SU-DHL-6 (cell line): ENCODE measurements around the gene SLC22A14.

Source experiments
- H2AFZ ChIP-seq: fragments of 200-600 bp; sonication (generic); 2 replicates; pipeline ENCODE4 v1.6.1; 2014; ENCODE audit warnings: low read depth, mild to moderate bottlenecking, moderate library complexity, mixed read lengths, antibody characterized with exemption, low read length; ENCODE audit not compliant: severe bottlenecking
- H3F3A ChIP-seq: fragments of 200-600 bp; shearing (Covaris generic); 2 replicates; pipeline ENCODE4 v1.6.0; 2016; ENCODE audit warnings: antibody characterized with exemption, mild to moderate bottlenecking; ENCODE audit not compliant: insufficient read depth
- H3K27ac ChIP-seq: fragments of 200-600 bp; sonication (generic); 2 replicates; pipeline ENCODE4 v1.5.1; 2016; ENCODE audit warnings: low read depth, mild to moderate bottlenecking, low read length, moderate library complexity, mixed read lengths
- H3K27me3 ChIP-seq: fragments of 200-600 bp; sonication (generic), shearing (Covaris generic); 2 replicates; pipeline ENCODE4 v1.6.0; 2014; ENCODE audit warnings: mild to moderate bottlenecking, low read length
- H3K36me3 ChIP-seq: fragments of 200-600 bp; sonication (generic); 2 replicates; pipeline ENCODE4 v1.6.1; 2014; ENCODE audit warnings: mild to moderate bottlenecking, low read length, mixed read lengths
- H3K4me2 ChIP-seq: fragments of 300-600, 200-600 bp; shearing (Covaris generic), sonication (generic); 2 replicates; pipeline ENCODE4 v1.6.0; 2014; ENCODE audit warnings: low read length, low read depth, mild to moderate bottlenecking; ENCODE audit not compliant: poor library complexity, severe bottlenecking
- H3K4me3 ChIP-seq: fragments of 200-600 bp; sonication (generic); 2 replicates; pipeline ENCODE4 v1.5.1; 2014; ENCODE audit warnings: antibody characterized with exemption, low read length, mild to moderate bottlenecking, mixed read lengths; ENCODE audit not compliant: insufficient read depth, poor library complexity, severe bottlenecking
- H3K79me2 ChIP-seq: fragments of 200-600 bp; sonication (generic); 2 replicates; pipeline ENCODE4 v1.6.1; 2014; ENCODE audit warnings: mild to moderate bottlenecking, low read length, moderate library complexity; ENCODE audit not compliant: insufficient read depth
- H3K9ac ChIP-seq: fragments of 200-600 bp; sonication (generic); 2 replicates; pipeline ENCODE4 v1.7.0; 2014; ENCODE audit warnings: mild to moderate bottlenecking, low read length
- H3K9me2 ChIP-seq: fragments of 200-600 bp; sonication (generic); replicated peaks from 2 replicates; pipeline ENCODE4 v1.6.1; 2014; ENCODE audit warnings: low read length; ENCODE audit not compliant: insufficient read depth
- H3K9me3 ChIP-seq: fragments of 200-600 bp; sonication (generic); 2 replicates; pipeline ENCODE4 v1.6.1; 2014; ENCODE audit warnings: low read length, mixed read lengths; ENCODE audit not compliant: insufficient read depth
- H4K20me1 ChIP-seq: fragments of 200-600 bp; sonication (generic); 2 replicates; pipeline ENCODE4 v1.6.1; 2014; ENCODE audit warnings: low read depth, mild to moderate bottlenecking, antibody characterized with exemption, low read length, moderate library complexity, mixed read lengths
- EZH2phosphoT487 ChIP-seq: fragments of 200-600 bp; sonication (generic), shearing (Covaris generic); conservative IDR thresholded peaks from 2 replicates; pipeline ENCODE4 v1.6.1; 2018; ENCODE audit warnings: mild to moderate bottlenecking, antibody characterized with exemption, low read length, moderate library complexity, mixed read lengths
- TF ChIP-seq, protein P1 (sequence below): fragments of 200-600 bp; sonication (generic); IDR thresholded peaks from one replicate; pipeline ENCODE4 v1.5.1; 2017; ENCODE audit warnings: antibody characterized with exemption, mild to moderate bottlenecking, low read length, moderate library complexity; ENCODE audit not compliant: insufficient read depth, poor library complexity, severe bottlenecking

The SLC22A14 gene

DNA sequence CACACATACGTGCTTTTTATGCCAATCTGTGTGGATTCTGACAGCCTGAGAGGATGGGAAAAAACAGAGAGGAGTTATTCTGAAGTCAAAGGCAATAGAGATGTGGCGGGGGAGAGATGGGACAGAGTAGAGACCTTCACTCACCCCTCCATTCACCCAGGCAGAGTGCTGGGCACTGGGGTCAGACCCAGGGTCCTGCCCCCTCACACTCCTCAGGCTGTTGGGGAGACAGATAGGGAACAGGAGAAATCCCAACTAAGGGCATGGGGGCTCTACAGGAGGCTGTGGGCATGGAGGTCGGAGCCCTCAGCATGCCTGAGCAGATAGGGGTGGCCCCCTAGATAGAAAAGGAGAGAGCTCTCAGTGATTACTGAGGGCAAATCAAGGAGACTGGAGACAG lies 30.3 kb downstream of the SLC22A14 start:
- TF ChIP-seq, protein P1, sequence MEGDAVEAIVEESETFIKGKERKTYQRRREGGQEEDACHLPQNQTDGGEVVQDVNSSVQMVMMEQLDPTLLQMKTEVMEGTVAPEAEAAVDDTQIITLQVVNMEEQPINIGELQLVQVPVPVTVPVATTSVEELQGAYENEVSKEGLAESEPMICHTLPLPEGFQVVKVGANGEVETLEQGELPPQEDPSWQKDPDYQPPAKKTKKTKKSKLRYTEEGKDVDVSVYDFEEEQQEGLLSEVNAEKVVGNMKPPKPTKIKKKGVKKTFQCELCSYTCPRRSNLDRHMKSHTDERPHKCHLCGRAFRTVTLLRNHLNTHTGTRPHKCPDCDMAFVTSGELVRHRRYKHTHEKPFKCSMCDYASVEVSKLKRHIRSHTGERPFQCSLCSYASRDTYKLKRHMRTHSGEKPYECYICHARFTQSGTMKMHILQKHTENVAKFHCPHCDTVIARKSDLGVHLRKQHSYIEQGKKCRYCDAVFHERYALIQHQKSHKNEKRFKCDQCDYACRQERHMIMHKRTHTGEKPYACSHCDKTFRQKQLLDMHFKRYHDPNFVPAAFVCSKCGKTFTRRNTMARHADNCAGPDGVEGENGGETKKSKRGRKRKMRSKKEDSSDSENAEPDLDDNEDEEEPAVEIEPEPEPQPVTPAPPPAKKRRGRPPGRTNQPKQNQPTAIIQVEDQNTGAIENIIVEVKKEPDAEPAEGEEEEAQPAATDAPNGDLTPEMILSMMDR, result no peak
- TF ChIP-seq EZH2phosphoT487, result no peak
- H3K4me2 ChIP-seq, result no peak overlapping the region

DNA sequence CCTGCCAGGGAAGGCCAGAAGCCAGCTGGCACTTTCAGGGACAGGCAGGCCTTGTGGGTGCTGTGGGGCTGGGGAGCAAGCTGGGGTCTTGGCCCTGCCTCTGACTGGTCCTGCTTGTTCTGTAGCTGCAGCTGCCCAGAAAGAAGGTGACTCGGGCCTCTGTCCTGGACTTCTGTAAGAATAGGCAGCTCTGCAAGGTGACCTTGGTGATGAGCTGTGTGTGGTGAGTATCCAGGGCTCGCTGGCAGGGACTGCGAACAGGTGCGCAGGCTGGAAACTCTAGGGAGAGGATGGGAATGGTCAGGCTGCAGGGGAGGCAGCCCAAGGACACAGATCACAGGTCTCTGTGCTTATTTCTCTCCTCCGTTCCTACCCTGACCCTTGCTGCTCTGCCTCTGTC lies 31.2 kb downstream of the SLC22A14 start:
- H3K27ac ChIP-seq, result no peak overlapping the region
- no peaks in the 10 kb centered on the region for H3K79me2 ChIP-seq
- H3K9ac ChIP-seq, result no peak overlapping the region
- H3K4me2 ChIP-seq, result no peak overlapping the region
- no peaks in the 10 kb centered on the region for H3K36me3 ChIP-seq
- no peaks in the 10 kb centered on the region for H3F3A ChIP-seq
- H3K27me3 ChIP-seq, result no peaks in the 10 kb centered on the region
- H2AFZ ChIP-seq, result no peak overlapping the region
- no peaks in the 10 kb centered on the region for H3K9me2 ChIP-seq
- H3K4me3 ChIP-seq, result no peak overlapping the region
- no peak for TF ChIP-seq EZH2phosphoT487
- TF ChIP-seq, protein P1, result no peak
- H4K20me1 ChIP-seq, result no peaks in the 10 kb centered on the region
- no peaks in the 10 kb centered on the region for H3K9me3 ChIP-seq

More for the DNA sequence above, 30.3 kb downstream of the SLC22A14 start:
- Histone ChIP-seq H3K9me3 (no peaks in the 10 kb centered on the region), H3K4me3 (no peak overlapping the region), H3K27me3 (no peaks in the 10 kb centered on the region), H3K79me2 (no peaks in the 10 kb centered on the region), H3K27ac (no peak overlapping the region), H3F3A (no peaks in the 10 kb centered on the region), H3K9me2 (no peaks in the 10 kb centered on the region), H3K9ac (no peak overlapping the region), H3K36me3 (no peaks in the 10 kb centered on the region), H2AFZ (no peak overlapping the region), H4K20me1 (no peaks in the 10 kb centered on the region)

DNA sequence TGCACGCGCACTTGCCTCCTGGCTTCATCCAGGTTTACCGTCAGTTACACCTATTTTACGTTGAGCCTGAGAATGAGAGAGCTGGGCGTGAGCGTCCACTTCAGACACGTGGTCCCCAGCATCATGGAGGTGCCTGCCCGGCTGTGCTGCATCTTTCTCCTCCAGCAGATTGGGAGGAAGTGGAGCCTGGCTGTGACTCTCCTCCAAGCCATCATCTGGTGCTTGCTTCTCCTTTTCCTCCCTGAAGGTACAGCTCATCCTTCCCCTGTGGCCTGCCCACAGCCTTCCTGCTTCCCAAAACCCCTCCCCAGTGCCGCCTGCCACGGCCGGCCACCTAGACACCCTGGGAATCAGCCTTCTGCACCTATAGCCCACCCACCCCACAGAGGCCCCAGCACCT lies 31.6 kb downstream of the SLC22A14 start:
- H3K4me2 ChIP-seq, result no peak overlapping the region
- H3K9me2 ChIP-seq, result no peaks in the 10 kb centered on the region
- H3F3A ChIP-seq, result no peaks in the 10 kb centered on the region
- no peaks in the 10 kb centered on the region for H4K20me1 ChIP-seq
- no peaks in the 10 kb centered on the region for H3K9me3 ChIP-seq
- no peaks in the 10 kb centered on the region for H3K27me3 ChIP-seq
- H3K36me3 ChIP-seq, result no peaks in the 10 kb centered on the region
- no peak overlapping the region for H3K9ac ChIP-seq
- no peak for TF ChIP-seq EZH2phosphoT487
- TF ChIP-seq, protein P1, result no peak
- H2AFZ ChIP-seq, result no peak overlapping the region
- no peaks in the 10 kb centered on the region for H3K79me2 ChIP-seq
- no peak overlapping the region for H3K4me3 ChIP-seq
- no peak overlapping the region for H3K27ac ChIP-seq
